HG03064 (cell line): ENCODE results near the gene SIRPG.

ENCODE experiments used
- ATAC-seq: cut with Tn5 transposase; IDR thresholded peaks from one replicate; pipeline ENCODE4 v1.9.1; 2021; ENCODE audit warnings: low read depth; ENCODE audit not compliant: unreplicated experiment

SIRPG gene

GRCh38 chr20:1637226-1637625 lies 20.4 kb downstream of the SIRPG start:
- no peak for ATAC-seq

- ATAC-seq, result no peak
Measured at GRCh38 chr20:1636621-1637020, 21.0 kb downstream of the SIRPG start.

GRCh38 chr20:1635291-1635979 lies 22.1 kb downstream of the SIRPG start:
- ATAC-seq, result no peak

- ATAC-seq, result no peak
Measured at GRCh38 chr20:1633535-1633934, 24.0 kb downstream of the SIRPG start.

- ATAC-seq, result no peak
Measured at GRCh38 chr20:1632178-1632577, 25.4 kb downstream of the SIRPG start.

GRCh38 chr20:1631309-1632151 lies 26.0 kb downstream of the SIRPG start:
- no peak for ATAC-seq

- no peak for ATAC-seq
Measured at GRCh38 chr20:1630186-1630585, 27.4 kb downstream of the SIRPG start.

GRCh38 chr20:1629321-1629720 lies 28.3 kb downstream of the SIRPG start:
- ATAC-seq, result no peak

GRCh38 chr20:1628621-1629020 lies 29.0 kb downstream of the SIRPG start:
- ATAC-seq, result no peak

GRCh38 chr20:1627200-1627550 lies 30.4 kb downstream of the SIRPG start:
- ATAC-seq, result no peak

GRCh38 chr20:1626528-1627199 lies 30.9 kb downstream of the SIRPG start:
- no peak for ATAC-seq

- ATAC-seq, result no peak
Measured at GRCh38 chr20:1625083-1625690, 32.4 kb downstream of the SIRPG start.

GRCh38 chr20:1623501-1624205 lies 33.9 kb downstream of the SIRPG start:
- no peak for ATAC-seq

- no peak for ATAC-seq
Measured at GRCh38 chr20:1622450-1622849, 35.1 kb downstream of the SIRPG start.

GRCh38 chr20:1621316-1621715 lies 36.3 kb downstream of the SIRPG start:
- ATAC-seq, result no peak

GRCh38 chr20:1619861-1620444 lies 37.6 kb downstream of the SIRPG start, which contains the start of gene SIRPB1:
Gene SIRPB1, minus strand, starts transcription at chr20:1620009. Its CDS starts 65 bp downstream, at chr20:1619944.
- no peak for ATAC-seq

- ATAC-seq, result no peak
Measured at GRCh38 chr20:1618954-1619540, 38.5 kb downstream of the SIRPG start.

- no peak for ATAC-seq
Measured at GRCh38 chr20:1618479-1618878, 39.1 kb downstream of the SIRPG start.

- ATAC-seq, result no peak
Measured at GRCh38 chr20:1616858-1617434, 40.6 kb downstream of the SIRPG start.
